Body of pancreas (tissue), 4 donors: ENCODE measurements around the gene RGS6. TPM values are rescaled to one million over a fixed set of nuclear protein-coding genes. Genes with fewer than 3 reads are reported as not detected.
A peak's percentile ranks its signal among the peaks of the same experiment; 100 is the strongest.

Source experiments
- ATAC-seq: fragments of 150-250 bp; one replicate; pipeline ENCODE4 v1.9.1; 2016
- DNase-seq, 4 donors: peaks; one replicate each; pipeline ENCODE4 v3.0.0-alpha.2; 2019
- H3K27ac ChIP-seq, 4 donors: fragments of 200-600 bp; sonication (generic); 1 replicate in 3 of 4; 2 replicates in 1 of 4; pipeline versions ENCODE4 v1.5.1 to v1.6.1; 2016 to 2019; ENCODE audit warnings: mild to moderate bottlenecking in 1 of 4, mixed read lengths in 1 of 4, moderate library complexity in 1 of 4
- H3K27me3 ChIP-seq, 2 donors: fragments of 200-600 bp; sonication (generic); one replicate each; pipeline ENCODE4 v1.6.0; 2016; ENCODE audit warnings: mild to moderate bottlenecking in 1 of 2
- H3K36me3 ChIP-seq, 2 donors: fragments of 200-600 bp; sonication (generic); replicated peaks in 1 of 2; 2 replicates each; pipeline ENCODE4 v1.5.1; 2016; ENCODE audit warnings: low read depth in 2 of 2; ENCODE audit not compliant: insufficient read depth in 1 of 2
- H3K4me1 ChIP-seq: fragments of 200-600 bp; sonication (generic); one replicate; pipeline ENCODE4 v1.6.0; 2016
- H3K4me3 ChIP-seq, 2 donors: fragments of 200-600 bp; sonication (generic); 1 replicate in 1 of 2; 2 replicates in 1 of 2; pipeline ENCODE4 v1.5.1; 2016 to 2019
- H3K9me3 ChIP-seq, 3 donors: fragments of 200-600 bp; sonication (generic); 1 replicate in 2 of 3; 2 replicates in 1 of 3; pipeline ENCODE4 v1.5.1; 2016
- POLR2A ChIP-seq, 3 donors: fragments of 450-650 bp; IDR thresholded peaks; one replicate each; pipeline ENCODE4 v1.6.1; 2016; ENCODE audit warnings: antibody characterized with exemption in 3 of 3, mild to moderate bottlenecking in 2 of 3
- WGBS, 2 donors: methylation state at CpG; one replicate each; pipeline ENCODE4 v1.1.5; 2017; 5-methylcytosine and 5-hydroxymethylcytosine counted together
- intact Hi-C: fragments of 100-400 bp; cut with DNase I; formaldehyde crosslinking; loops from one replicate; pipeline ENCODE4 v1.15.1; 2023
- total RNA-seq, 2 donors: library from RNA; depleted of rRNA; stranded (reverse); fragments of >200 nt; gene quantifications; one replicate each; pipeline ENCODE4 v1.1.0, GENCODE V29; 2016
- TF ChIP-seq, protein P1 (sequence below), 7 experiments: fragments of 450-650 bp in 4 of 7; fragments of 200-600 bp in 3 of 7; sonication (generic) in 3 of 7; IDR thresholded peaks; one replicate each; pipeline ENCODE4 v1.5.1; 2016 to 2019; ENCODE audit warnings: antibody characterized with exemption in 7 of 7

The RGS6 gene
- total RNA-seq, 2 donors from 2014 or later: 0.26 to 1.3 TPM

DNA sequence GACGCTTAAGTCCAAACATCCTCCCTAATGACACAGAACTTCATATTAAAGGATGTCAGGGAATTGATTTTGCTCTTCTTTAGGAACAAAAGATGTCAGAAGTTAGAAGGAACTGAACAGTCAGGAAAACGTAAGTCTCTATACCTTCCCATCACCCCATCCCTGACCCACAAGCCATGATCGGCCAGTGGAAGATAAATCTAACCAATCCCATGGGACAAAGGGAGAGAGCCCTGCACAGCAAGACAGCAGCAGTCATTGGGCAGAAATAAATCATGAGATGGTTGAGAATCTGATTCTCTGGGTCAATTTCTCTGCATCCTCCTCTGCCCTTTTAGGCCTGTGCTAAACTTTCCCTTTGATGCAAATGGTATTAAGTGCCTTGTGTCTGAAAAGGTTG is 414.9 kb downstream of the RGS6 start:
- Histone ChIP-seq H3K36me3 (no peaks in the 10 kb centered on the region), H3K27me3 (no peaks in the 10 kb centered on the region), H3K4me3 (no peak overlapping the region), H3K9me3 (no peaks in the 10 kb centered on the region), H3K27ac (no peak overlapping the region), H3K4me1 (no peaks in the 10 kb centered on the region)
- 36 to 63% methylated on average over 3 of the region's 3 CpGs for WGBS, 2 donors
- DNase-seq (no peak), ATAC-seq (no peak)
- no peak for TF ChIP-seq POLR2A (IDR thresholded peaks at IDR 0.05)
- intact Hi-C loops: no loop called here

DNA sequence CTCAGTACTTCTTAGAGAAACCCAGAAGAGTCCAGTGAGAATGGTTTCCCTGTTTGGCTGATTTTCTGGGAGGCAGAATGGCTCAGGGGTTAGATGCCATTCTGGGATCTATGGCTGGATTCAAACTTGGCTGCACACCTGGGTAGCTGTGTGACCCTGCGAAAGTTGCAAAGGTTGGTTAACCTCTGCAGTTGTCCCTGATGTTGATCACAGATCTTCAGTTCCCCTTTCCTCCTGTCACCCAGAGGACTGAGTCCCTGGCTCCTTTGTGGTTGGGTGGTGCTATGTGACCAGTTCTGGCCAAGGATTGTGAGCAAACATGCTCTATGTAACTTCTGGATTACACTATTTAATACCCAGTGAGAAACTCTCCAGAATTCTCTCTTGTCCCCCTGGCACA is 418.0 kb downstream of the RGS6 start:
- no peaks in the 10 kb centered on the region for H3K4me1 ChIP-seq

DNA sequence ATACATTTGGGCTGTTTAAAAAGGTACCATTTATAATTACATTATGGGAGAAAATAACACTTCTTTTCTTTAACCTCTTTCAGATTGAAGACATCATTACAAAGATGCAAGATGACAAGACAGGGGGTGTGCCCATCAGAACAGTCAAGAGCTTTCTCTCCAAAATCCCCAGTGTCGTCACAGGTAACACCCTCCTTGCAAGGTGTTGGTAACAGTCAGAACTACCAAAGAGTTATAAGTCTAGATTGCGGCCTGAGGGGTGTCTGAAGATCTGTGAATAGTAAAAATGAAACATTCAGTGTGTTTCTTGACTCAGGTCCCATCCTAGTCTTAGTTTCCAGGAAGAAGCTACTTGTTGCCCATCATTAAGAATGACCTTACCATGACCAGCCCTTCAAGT is 419.8 kb downstream of the RGS6 start:
- Histone ChIP-seq H3K27me3 (no peaks in the 10 kb centered on the region), H3K9me3 (no peaks in the 10 kb centered on the region), H3K27ac (no peak overlapping the region), H3K4me1 (no peaks in the 10 kb centered on the region), H3K4me3 (no peak overlapping the region), H3K36me3 (no peaks in the 10 kb centered on the region)
- ATAC-seq (no peak), DNase-seq (no peak)
- WGBS, 2 donors: 60 to 71% methylated on average over 2 of the region's 2 CpGs
- TF ChIP-seq, protein P1, sequence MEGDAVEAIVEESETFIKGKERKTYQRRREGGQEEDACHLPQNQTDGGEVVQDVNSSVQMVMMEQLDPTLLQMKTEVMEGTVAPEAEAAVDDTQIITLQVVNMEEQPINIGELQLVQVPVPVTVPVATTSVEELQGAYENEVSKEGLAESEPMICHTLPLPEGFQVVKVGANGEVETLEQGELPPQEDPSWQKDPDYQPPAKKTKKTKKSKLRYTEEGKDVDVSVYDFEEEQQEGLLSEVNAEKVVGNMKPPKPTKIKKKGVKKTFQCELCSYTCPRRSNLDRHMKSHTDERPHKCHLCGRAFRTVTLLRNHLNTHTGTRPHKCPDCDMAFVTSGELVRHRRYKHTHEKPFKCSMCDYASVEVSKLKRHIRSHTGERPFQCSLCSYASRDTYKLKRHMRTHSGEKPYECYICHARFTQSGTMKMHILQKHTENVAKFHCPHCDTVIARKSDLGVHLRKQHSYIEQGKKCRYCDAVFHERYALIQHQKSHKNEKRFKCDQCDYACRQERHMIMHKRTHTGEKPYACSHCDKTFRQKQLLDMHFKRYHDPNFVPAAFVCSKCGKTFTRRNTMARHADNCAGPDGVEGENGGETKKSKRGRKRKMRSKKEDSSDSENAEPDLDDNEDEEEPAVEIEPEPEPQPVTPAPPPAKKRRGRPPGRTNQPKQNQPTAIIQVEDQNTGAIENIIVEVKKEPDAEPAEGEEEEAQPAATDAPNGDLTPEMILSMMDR (IDR thresholded peaks at IDR 0.05): no peak
- no peak for TF ChIP-seq POLR2A (IDR thresholded peaks at IDR 0.05)
- intact Hi-C loops: no loop called here

More for the DNA sequence above, 418.0 kb downstream of the RGS6 start:
- TF ChIP-seq, protein P1 (IDR thresholded peaks at IDR 0.05): no peak
- TF ChIP-seq POLR2A (IDR thresholded peaks at IDR 0.05): no peak
- Histone ChIP-seq H3K36me3 (no peaks in the 10 kb centered on the region), H3K4me3 (no peak overlapping the region), H3K27ac (no peak overlapping the region), H3K27me3 (no peaks in the 10 kb centered on the region), H3K9me3 (no peaks in the 10 kb centered on the region)
- no peak for DNase-seq
- 71 to 86% methylated on average over 1 of the region's 1 CpG for WGBS, 2 donors
- no peak for ATAC-seq
- intact Hi-C loops: no loop called here

DNA sequence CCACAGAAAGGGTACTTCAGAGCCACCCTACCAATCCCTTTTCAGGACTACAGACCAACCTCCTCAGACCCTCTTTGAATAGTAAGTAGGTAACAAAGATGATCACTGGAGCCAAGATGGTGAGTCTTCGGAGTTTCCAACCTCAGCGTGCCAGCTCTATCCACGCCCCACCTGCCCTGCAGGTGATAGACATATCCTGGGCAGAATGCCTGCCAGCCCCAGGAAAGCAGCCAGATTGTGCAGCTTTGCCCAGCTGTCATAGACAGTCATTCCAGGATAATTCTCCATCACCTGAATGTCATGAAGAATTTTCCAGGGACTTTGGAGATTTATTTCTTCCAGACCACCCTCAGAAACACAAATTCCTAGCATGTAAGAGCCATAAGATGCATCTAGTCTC is 434.4 kb downstream of the RGS6 start:
- intact Hi-C loops: no loop called here
- no peak overlapping the region for H3K27ac ChIP-seq
- 17 to 57% methylated on average over 3 of the region's 3 CpGs for WGBS, 2 donors
- no peaks in the 10 kb centered on the region for H3K27me3 ChIP-seq
- TF ChIP-seq POLR2A (IDR thresholded peaks at IDR 0.05): no peak
- TF ChIP-seq, protein P1 (IDR thresholded peaks at IDR 0.05): no peak
- no peaks in the 10 kb centered on the region for H3K36me3 ChIP-seq
- H3K4me3 ChIP-seq: no peak overlapping the region
- no peaks in the 10 kb centered on the region for H3K9me3 ChIP-seq
- DNase-seq (peak; percentile 33 to 70 (median 40)), ATAC-seq (no peak)
- H3K4me1 ChIP-seq: no peaks in the 10 kb centered on the region

DNA sequence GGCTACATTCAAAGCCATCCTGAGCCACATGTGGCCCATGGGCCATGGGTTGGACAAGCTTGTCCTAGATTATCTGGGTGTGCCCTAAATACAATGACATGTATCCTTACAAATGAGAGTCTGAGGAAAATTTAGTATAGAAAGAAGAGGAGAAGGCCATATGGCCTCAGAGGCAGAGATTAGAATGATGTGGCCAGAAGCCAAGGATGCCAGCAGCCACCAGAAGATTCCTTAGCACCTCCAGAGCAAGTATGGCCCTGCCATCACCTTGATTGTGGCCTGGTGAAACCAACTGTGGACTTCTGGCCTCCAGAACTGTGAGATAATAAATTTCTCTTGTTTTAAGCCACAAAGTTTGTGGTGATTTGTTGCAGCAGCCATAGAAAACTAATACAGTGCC is 436.9 kb downstream of the RGS6 start:
- no peaks in the 10 kb centered on the region for H3K4me1 ChIP-seq
- no peaks in the 10 kb centered on the region for H3K9me3 ChIP-seq
- intact Hi-C loops: no loop called here
- no peak overlapping the region for H3K4me3 ChIP-seq
- no peaks in the 10 kb centered on the region for H3K36me3 ChIP-seq
- no peak for ATAC-seq
- TF ChIP-seq POLR2A (IDR thresholded peaks at IDR 0.05): no peak
- TF ChIP-seq, protein P1 (IDR thresholded peaks at IDR 0.05): no peak
- H3K27ac ChIP-seq: no peak overlapping the region
- no peak for DNase-seq
- H3K27me3 ChIP-seq: no peaks in the 10 kb centered on the region
